Choroid plexus epithelial cell (primary cell): ENCODE results near the gene TRPV6.

Source experiments
- DNase-seq: peaks from one replicate; pipeline ENCODE4 v3.0.0-alpha.2; 2010; ENCODE audit warnings: low read depth
- H3K4me3 ChIP-seq: 2 replicates; pipeline ENCODE4 v1.5.1; 2011; ENCODE audit warnings: low read depth, mild to moderate bottlenecking, control low read depth, low read length, moderate library complexity
- TF ChIP-seq, protein P1 (sequence below): conservative IDR thresholded peaks from 2 replicates; pipeline ENCODE4 v1.5.1; 2011; ENCODE audit warnings: low read depth, mild to moderate bottlenecking, control low read depth, inconsistent platforms, low read length, moderate library complexity

The TRPV6 gene

DNA sequence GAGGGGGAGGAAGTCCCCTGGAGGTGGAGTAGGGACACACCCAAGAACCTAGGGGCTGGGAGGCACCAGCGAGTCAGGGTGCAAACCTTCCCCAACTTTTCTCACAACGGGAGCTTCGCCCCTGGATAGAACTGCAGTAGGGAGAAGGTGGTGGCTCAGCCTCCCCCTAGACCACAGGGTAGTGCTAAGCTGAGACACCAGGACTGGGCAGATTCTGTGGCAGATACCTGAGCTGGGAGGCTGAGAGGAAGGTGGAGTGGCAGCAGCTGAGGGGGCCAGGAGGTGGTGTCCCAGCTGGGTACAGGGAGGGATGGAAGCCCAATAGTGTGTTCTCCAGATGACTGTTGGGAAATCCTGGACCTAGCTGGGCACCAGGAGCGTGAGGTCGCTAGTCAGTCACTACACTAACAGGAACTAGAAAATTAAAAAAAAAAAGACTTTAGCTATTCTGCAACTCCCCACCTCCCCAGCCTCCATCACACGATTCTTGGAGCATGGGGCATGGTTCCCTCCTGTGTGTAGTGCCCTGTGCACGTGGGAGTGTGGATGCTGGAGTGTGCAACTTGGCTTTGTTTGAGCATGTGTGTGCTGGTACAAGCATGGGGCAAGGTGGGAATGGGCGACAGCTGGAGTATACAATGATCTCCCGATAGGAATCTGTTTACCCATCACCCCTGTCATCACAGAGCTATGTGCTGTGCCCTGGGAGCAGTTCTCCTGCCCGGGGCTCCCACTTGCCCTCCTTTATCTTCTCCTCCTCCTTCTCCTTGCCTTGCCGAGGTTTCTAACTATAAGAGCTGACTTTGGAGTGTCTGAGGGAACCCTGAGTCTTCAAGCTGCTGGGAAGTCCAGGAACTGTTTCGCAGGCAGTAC, 8.8 kb upstream of the TRPV6 start:
- TF ChIP-seq, protein P1, sequence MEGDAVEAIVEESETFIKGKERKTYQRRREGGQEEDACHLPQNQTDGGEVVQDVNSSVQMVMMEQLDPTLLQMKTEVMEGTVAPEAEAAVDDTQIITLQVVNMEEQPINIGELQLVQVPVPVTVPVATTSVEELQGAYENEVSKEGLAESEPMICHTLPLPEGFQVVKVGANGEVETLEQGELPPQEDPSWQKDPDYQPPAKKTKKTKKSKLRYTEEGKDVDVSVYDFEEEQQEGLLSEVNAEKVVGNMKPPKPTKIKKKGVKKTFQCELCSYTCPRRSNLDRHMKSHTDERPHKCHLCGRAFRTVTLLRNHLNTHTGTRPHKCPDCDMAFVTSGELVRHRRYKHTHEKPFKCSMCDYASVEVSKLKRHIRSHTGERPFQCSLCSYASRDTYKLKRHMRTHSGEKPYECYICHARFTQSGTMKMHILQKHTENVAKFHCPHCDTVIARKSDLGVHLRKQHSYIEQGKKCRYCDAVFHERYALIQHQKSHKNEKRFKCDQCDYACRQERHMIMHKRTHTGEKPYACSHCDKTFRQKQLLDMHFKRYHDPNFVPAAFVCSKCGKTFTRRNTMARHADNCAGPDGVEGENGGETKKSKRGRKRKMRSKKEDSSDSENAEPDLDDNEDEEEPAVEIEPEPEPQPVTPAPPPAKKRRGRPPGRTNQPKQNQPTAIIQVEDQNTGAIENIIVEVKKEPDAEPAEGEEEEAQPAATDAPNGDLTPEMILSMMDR = no peak
- no peak for DNase-seq

DNA sequence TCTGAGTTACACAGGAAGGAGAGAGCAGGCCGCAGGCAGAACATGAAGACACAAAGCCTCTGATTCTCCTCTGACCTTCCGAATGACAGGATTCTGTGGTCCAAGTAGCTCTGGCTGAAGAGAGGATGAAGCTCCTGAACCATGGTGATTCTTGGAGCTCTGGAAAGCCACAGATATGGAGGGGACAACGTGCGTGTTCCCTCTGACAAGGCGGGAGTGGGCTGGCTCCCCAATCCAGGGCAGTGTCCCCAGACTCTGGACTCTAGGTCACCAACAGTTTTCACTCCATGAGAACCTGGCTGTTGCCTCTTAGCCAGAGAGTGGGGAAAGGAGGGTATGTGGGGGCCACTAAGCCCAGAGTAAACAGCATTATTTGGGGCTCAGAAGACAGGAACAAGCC, 7.4 kb upstream of the TRPV6 start:
- no peak overlapping the region for H3K4me3 ChIP-seq
- DNase-seq = no peak
- TF ChIP-seq, protein P1 = no peak

More for the DNA sequence above, 8.8 kb upstream of the TRPV6 start:
- no peak overlapping the region for H3K4me3 ChIP-seq

DNA sequence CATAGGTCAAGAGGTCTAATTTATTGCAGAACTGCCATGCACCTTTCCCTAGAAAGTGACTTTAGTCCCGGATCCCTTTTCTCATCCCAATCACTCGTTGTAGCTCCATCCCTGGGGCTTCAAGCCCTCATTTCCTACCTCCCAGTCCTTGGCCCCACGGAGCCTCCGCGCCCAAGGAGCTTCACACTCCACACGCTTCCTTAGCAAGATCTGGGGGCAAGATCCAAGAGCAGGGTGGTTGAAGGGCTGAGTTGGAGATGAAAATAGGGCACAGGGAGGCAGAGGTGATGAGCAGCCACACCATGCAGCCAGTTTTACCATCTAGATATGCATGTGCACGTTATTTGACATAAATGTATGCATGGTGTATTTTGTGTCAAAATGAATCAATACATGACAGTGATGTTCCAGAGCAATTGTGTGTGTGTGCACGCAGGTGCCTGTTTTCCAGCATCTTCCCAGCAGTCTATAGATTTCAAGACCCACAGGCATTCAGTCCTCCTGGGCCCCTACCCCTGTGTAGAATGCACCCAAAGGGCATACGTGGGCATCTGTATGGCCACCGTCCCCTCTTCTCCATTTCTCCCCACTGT, 6.0 kb upstream of the TRPV6 start:
- no peak for DNase-seq
- TF ChIP-seq, protein P1 = no peak

DNA sequence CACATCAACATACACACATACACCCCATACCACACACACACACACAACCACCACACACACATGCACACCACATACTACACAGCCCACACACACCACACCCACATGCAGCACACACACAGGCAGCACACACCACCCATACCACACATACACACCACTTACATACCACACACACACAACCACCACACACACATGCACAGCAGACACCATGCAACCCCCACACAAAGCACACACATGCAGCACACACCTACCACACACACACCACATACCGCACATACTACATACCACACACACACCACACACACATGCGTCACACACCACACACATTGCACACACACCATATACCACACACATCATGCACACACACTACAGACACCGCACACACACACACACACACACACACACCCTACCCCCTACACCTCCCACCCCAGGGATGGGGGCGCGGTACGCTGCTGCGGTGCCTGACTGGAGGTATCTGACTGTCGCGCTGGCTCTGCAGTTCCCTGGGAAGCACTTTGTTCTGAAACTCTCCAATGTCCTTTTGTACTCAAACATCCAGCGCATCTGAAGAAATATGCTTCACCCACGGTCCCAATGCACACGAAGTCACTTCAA, 5.4 kb upstream of the TRPV6 start:
- DNase-seq = no peak
- TF ChIP-seq, protein P1 = no peak

More for the DNA sequence above, 6.0 kb upstream of the TRPV6 start:
- no peak overlapping the region for H3K4me3 ChIP-seq

DNA sequence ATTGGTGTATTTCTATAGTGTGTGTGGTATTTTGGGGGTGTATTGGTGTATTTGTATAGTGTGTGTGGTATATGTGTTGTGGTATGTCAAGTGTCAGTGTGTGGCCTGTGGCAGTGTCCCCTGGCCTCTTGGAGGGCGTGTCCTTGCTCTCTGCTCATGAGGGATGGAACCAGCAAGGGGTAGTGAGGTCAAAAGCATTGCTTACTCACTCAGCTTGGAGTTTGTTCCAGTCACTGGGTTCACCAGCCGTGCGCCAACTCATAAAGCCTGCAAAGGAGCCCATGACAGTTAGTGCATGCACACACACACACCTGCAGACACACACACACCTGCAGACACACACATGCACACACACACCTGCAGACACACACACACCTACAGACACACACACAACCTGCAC, 4.3 kb upstream of the TRPV6 start:
- no peak for DNase-seq
- TF ChIP-seq, protein P1 = no peak
- H3K4me3 ChIP-seq = no peak overlapping the region

More for the DNA sequence above, 5.4 kb upstream of the TRPV6 start:
- no peak overlapping the region for H3K4me3 ChIP-seq

DNA sequence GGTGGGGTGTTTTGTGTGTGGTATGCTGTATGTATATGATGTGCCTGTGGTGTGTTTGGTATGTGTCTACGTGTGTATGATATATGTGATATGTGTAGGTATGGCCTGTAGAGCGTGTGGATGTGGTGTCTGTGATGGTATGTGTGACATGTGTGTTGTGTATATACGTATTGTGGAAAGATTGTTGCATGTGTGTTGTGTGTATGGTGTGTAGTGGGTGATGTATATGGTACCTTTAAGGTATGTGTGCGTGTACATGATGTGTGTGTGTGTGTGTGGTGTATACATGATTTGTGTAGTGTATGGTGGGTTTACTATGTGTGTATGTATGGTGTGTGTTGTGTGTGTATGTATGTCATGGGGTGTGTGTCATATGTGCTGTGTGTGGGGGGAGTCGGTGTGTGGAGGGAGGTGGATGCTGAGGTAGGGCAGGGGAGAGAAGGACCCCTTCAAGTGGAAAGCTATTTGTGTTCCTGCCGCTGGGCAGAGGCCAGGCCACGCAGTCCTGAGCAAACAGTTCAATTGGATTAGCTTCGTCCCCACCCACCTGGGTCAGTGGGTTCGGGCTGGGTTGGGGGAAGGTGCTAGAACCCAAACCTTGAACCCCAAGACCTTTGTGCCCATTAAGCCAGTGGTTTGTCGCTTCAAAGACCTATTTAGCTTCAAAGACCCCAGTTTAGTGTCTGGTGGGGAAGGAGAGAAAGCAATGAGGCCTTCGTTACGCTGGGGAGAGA, 1.9 kb upstream of the TRPV6 start:
- DNase-seq = no peak
- TF ChIP-seq, protein P1 = no peak

More for the DNA sequence above, 1.9 kb upstream of the TRPV6 start:
- H3K4me3 ChIP-seq = no peak overlapping the region
